ENCODE measurements around the gene ERG28. TPM values are rescaled to one million over a fixed set of nuclear protein-coding genes. Genes with fewer than 3 reads are reported as not detected.
A peak's percentile ranks its signal among the peaks of the same experiment; 100 is the strongest.

ERG28 gene
- total and polyA plus RNA-seq, 2 of the 13 experiments (the other 11 are each of a cell fraction or from before 2014, with no cell fraction given): 27.3 to 32.3 TPM

GRCh38 chr14:75627406-75627805 lies 33.3 kb downstream of the ERG28 start (continued):
- no peak for TF ChIP-seq ZBTB39 (CRISPR knock-in tag; IDR thresholded peaks at IDR 0.05)
- TF ChIP-seq ZNF143 (CRISPR knock-in tag; IDR thresholded peaks at IDR 0.05): no peak
- TF ChIP-seq ZUFSP (CRISPR knock-in tag; IDR thresholded peaks at IDR 0.05; ENCODE audit: borderline replicate concordance): no peak
- TF ChIP-seq ELF1 (CRISPR knock-in tag; IDR thresholded peaks at IDR 0.05): no peak
- TF ChIP-seq TBP (CRISPR knock-in tag; IDR thresholded peaks at IDR 0.05): no peak
- TF ChIP-seq ADNP (CRISPR knock-in tag; IDR thresholded peaks at IDR 0.05): no peak
- TF ChIP-seq ZFP90 (CRISPR knock-in tag; IDR thresholded peaks at IDR 0.05; ENCODE audit: borderline replicate concordance): no peak
- TF ChIP-seq HDAC2 (CRISPR knock-in tag; IDR thresholded peaks at IDR 0.05): 0 out of 2 replicates have a peak, but pooled peaks have one; percentile 21
- no peak for TF ChIP-seq PATZ1 (CRISPR knock-in tag; IDR thresholded peaks at IDR 0.05)
- no peak for TF ChIP-seq SMAD9 (CRISPR knock-in tag; IDR thresholded peaks at IDR 0.05)
- TF ChIP-seq HNF4G (IDR thresholded peaks at IDR 0.05; ENCODE audit: borderline replicate concordance, low read depth, low read length): peak; percentile 68
- no peak for TF ChIP-seq HNF4G (CRISPR knock-in tag; IDR thresholded peaks at IDR 0.05; ENCODE audit: borderline replicate concordance, low read depth)
- no peak for TF ChIP-seq AKNA (CRISPR knock-in tag; IDR thresholded peaks at IDR 0.05; ENCODE audit: borderline replicate concordance)
- TF ChIP-seq ZNF687 (CRISPR knock-in tag; IDR thresholded peaks at IDR 0.05): no peak
- TF ChIP-seq NR2C2 (CRISPR knock-in tag; IDR thresholded peaks at IDR 0.05; ENCODE audit: borderline replicate concordance): no peak

All from HepG2 (cell line).